ENCODE measurements around the gene CYP27B1. TPM values are rescaled to one million over a fixed set of nuclear protein-coding genes. Genes with fewer than 3 reads are reported as not detected.

Gene CYP27B1
- total and polyA plus RNA-seq, 11 donors, result 0.11 to 0.77 (median 0.19) TPM; not detected in 4

GRCh38 chr12:57777911-57778310, 11.0 kb upstream of the CYP27B1 start:
- ATAC-seq (no peak), DNase-seq (no peak)
- no peak overlapping the region for H3K27ac ChIP-seq
- intact Hi-C loops (cut with DNase I), result no loop called here
- peaks cover 0 to 34% (median 8%) of the 10 kb centered on the region in 12 donors for H3K4me1 ChIP-seq
- no peak overlapping the region for H3K4me3 ChIP-seq
- WGBS, 4 donors, result 92 to 98% (median 95%) methylated on average over 7 of the region's 7 CpGs
- H3K27me3 ChIP-seq, result no peaks in the 10 kb centered on the region
- peaks cover 0 to 26% (median 6%) of the 10 kb centered on the region in 9 donors for H3K36me3 ChIP-seq
- no peaks in the 10 kb centered on the region for H3K9me3 ChIP-seq
- TF ChIP-seq, protein P1, sequence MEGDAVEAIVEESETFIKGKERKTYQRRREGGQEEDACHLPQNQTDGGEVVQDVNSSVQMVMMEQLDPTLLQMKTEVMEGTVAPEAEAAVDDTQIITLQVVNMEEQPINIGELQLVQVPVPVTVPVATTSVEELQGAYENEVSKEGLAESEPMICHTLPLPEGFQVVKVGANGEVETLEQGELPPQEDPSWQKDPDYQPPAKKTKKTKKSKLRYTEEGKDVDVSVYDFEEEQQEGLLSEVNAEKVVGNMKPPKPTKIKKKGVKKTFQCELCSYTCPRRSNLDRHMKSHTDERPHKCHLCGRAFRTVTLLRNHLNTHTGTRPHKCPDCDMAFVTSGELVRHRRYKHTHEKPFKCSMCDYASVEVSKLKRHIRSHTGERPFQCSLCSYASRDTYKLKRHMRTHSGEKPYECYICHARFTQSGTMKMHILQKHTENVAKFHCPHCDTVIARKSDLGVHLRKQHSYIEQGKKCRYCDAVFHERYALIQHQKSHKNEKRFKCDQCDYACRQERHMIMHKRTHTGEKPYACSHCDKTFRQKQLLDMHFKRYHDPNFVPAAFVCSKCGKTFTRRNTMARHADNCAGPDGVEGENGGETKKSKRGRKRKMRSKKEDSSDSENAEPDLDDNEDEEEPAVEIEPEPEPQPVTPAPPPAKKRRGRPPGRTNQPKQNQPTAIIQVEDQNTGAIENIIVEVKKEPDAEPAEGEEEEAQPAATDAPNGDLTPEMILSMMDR (IDR thresholded peaks at IDR 0.05), result no peak

DNA sequence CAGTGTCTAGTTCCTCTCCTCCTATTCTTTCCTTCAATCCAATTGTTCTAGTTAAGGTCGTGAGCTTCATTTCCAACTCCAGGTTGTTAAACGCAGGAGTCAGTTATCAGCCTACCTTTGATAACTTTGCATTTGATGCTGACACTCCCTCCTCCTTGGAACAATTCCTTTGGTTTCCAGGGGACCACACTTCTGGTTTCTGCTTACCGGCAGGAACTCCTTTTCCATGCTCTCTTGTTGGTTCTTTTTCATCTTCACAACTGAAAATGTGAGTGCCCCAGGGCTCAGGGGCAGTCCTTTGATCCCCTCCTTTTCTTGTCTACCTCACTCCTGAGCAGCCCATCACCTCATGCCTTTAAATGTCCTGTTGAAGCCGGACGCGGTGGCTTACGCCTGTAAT, 10.5 kb upstream of the CYP27B1 start:
- Histone ChIP-seq H3K9me3 (no peaks in the 10 kb centered on the region), H3K27ac (no peak overlapping the region), H3K4me1 (peaks cover 0 to 35% (median 8%) of the 10 kb centered on the region in 12 donors), H3K4me3 (no peak overlapping the region), H3K36me3 (peaks cover 0 to 26% (median 6%) of the 10 kb centered on the region in 9 donors), H3K27me3 (no peaks in the 10 kb centered on the region)
- DNase-seq (no peak), ATAC-seq (no peak)
- TF ChIP-seq, protein P1 (IDR thresholded peaks at IDR 0.05), result no peak
- TF ChIP-seq POLR2A (IDR thresholded peaks at IDR 0.05), result no peak
- intact Hi-C loops (cut with DNase I), result no loop called here
- 88 to 93% (median 90%) methylated on average over 7 of the region's 7 CpGs for WGBS, 4 donors

- 87 to 92% (median 89%) methylated on average over 2 of the region's 2 CpGs for WGBS, 4 donors
- H3K27me3 ChIP-seq, result no peaks in the 10 kb centered on the region
- H3K9me3 ChIP-seq, result no peaks in the 10 kb centered on the region
- intact Hi-C loops (cut with DNase I), result no loop called here
- no peak for TF ChIP-seq POLR2A (IDR thresholded peaks at IDR 0.05)
- TF ChIP-seq, protein P1 (IDR thresholded peaks at IDR 0.05), result no peak
- no peak overlapping the region for H3K27ac ChIP-seq
- peaks cover 0 to 26% (median 6%) of the 10 kb centered on the region in 9 donors for H3K36me3 ChIP-seq
- peaks cover 0 to 27% (median 11%) of the 10 kb centered on the region in 12 donors for H3K4me1 ChIP-seq
- DNase-seq (no peak), ATAC-seq (no peak)
- no peak overlapping the region for H3K4me3 ChIP-seq
Measured at GRCh38 chr12:57776247-57776587, 9.3 kb upstream of the CYP27B1 start.

DNA sequence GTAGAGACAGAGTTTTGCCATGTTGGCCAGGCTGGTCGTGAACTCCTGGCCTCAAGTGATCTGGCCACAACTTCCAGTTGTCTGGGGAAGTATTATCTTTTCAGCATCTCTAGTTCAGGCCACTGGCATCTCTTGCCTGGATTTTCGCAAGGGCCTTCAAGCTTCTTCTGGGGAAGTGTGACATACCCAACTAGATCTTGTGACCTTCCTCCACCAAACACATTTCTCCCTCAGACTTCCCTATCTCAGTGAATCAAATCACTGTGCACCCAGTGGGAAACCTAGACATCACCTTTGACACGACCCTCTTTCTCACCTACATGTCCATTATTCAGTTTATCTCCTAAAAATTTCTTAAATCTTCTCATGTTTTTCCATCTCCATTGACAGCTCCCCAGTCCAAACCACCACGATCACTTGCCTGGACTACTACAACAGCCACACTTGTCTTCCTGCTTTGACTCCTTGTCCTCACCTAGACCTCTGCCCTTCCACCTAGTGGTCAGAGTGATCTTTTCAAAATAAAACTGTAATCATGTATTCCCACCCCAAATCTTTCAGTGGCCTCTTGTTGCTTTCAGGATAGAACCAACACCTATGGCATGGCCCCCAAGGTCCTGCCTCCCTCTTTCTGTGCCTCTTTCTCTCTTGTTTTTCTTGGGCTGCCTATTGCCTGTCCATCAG, 8.8 kb upstream of the CYP27B1 start:
- intact Hi-C loops (cut with DNase I), result no loop called here
- ATAC-seq (no peak), DNase-seq (no peak)
- H3K36me3 ChIP-seq, result peaks cover 0 to 23% (median 6%) of the 10 kb centered on the region in 9 donors
- H3K27ac ChIP-seq, result no peak overlapping the region
- 76 to 85% (median 83%) methylated on average over 4 of the region's 4 CpGs for WGBS, 4 donors
- no peaks in the 10 kb centered on the region for H3K27me3 ChIP-seq
- H3K4me1 ChIP-seq, result peaks cover 0 to 27% (median 15%) of the 10 kb centered on the region in 12 donors
- H3K4me3 ChIP-seq, result no peak overlapping the region
- TF ChIP-seq POLR2A (IDR thresholded peaks at IDR 0.05), result no peak
- TF ChIP-seq, protein P1 (IDR thresholded peaks at IDR 0.05), result no peak
- H3K9me3 ChIP-seq, result no peaks in the 10 kb centered on the region
